ENCODE results near the gene OR5K2. TPM values are rescaled to one million over a fixed set of nuclear protein-coding genes. Genes with fewer than 3 reads are reported as not detected.

OR5K2 gene
- total and polyA plus RNA-seq, 10 of the 15 experiments (the other 5 are each of a cell fraction or from before 2014, with no cell fraction given), result 0.12 TPM; not detected in 9

DNA sequence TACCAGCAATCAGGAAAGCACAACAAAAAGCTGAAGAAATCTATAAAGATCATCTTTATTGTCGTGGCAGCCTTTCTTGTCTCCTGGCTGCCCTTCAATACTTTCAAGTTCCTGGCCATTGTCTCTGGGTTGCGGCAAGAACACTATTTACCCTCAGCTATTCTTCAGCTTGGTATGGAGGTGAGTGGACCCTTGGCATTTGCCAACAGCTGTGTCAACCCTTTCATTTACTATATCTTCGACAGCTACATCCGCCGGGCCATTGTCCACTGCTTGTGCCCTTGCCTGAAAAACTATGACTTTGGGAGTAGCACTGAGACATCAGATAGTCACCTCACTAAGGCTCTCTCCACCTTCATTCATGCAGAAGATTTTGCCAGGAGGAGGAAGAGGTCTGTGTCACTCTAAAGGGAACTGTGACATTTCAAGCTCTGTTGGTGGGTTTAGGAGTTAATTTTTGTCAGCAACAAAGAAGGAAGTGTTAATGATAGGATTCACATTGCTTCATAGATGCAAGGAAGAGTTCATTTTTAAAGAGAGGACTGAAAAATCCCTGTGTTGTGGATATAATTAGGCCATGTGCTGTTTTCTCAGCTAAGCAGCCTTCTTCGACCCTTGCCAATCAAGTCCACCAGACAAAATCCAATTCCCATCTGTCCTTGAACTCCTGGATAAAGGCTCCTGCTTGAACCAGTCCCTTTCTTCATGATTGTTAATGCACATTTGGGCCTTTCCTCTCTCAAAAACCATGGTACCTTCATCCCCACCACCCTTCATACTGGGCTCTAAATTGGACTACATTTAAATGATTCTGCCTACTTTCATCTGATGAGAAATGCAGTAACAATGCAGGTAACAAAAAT, 35.5 kb downstream of the OR5K2 start (continued):
- TF ChIP-seq, protein P1, sequence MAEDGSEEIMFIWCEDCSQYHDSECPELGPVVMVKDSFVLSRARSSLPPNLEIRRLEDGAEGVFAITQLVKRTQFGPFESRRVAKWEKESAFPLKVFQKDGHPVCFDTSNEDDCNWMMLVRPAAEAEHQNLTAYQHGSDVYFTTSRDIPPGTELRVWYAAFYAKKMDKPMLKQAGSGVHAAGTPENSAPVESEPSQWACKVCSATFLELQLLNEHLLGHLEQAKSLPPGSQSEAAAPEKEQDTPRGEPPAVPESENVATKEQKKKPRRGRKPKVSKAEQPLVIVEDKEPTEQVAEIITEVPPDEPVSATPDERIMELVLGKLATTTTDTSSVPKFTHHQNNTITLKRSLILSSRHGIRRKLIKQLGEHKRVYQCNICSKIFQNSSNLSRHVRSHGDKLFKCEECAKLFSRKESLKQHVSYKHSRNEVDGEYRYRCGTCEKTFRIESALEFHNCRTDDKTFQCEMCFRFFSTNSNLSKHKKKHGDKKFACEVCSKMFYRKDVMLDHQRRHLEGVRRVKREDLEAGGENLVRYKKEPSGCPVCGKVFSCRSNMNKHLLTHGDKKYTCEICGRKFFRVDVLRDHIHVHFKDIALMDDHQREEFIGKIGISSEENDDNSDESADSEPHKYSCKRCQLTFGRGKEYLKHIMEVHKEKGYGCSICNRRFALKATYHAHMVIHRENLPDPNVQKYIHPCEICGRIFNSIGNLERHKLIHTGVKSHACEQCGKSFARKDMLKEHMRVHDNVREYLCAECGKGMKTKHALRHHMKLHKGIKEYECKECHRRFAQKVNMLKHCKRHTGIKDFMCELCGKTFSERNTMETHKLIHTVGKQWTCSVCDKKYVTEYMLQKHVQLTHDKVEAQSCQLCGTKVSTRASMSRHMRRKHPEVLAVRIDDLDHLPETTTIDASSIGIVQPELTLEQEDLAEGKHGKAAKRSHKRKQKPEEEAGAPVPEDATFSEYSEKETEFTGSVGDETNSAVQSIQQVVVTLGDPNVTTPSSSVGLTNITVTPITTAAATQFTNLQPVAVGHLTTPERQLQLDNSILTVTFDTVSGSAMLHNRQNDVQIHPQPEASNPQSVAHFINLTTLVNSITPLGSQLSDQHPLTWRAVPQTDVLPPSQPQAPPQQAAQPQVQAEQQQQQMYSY (CRISPR knock-in tag; IDR thresholded peaks at IDR 0.05), result no peak
- TF ChIP-seq, protein P2, sequence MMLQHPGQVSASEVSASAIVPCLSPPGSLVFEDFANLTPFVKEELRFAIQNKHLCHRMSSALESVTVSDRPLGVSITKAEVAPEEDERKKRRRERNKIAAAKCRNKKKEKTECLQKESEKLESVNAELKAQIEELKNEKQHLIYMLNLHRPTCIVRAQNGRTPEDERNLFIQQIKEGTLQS (IDR thresholded peaks at IDR 0.05; ENCODE audit: borderline replicate concordance, extremely low read depth, low read depth, low read length), result no peak
- TF ChIP-seq MYB (IDR thresholded peaks at IDR 0.05; ENCODE audit: borderline replicate concordance, low read depth, low read length), result no peak
- no peak for TF ChIP-seq ZZZ3 (IDR thresholded peaks at IDR 0.05; ENCODE audit: control insufficient read depth, insufficient read length, low read depth)
- no peak for TF ChIP-seq RELA (IDR thresholded peaks at IDR 0.05; ENCODE audit: borderline replicate concordance, partially characterized antibody)
- TF ChIP-seq IKZF1 (conservative IDR thresholded peaks at IDR 0.05), result no peak
- TF ChIP-seq, protein P3, sequence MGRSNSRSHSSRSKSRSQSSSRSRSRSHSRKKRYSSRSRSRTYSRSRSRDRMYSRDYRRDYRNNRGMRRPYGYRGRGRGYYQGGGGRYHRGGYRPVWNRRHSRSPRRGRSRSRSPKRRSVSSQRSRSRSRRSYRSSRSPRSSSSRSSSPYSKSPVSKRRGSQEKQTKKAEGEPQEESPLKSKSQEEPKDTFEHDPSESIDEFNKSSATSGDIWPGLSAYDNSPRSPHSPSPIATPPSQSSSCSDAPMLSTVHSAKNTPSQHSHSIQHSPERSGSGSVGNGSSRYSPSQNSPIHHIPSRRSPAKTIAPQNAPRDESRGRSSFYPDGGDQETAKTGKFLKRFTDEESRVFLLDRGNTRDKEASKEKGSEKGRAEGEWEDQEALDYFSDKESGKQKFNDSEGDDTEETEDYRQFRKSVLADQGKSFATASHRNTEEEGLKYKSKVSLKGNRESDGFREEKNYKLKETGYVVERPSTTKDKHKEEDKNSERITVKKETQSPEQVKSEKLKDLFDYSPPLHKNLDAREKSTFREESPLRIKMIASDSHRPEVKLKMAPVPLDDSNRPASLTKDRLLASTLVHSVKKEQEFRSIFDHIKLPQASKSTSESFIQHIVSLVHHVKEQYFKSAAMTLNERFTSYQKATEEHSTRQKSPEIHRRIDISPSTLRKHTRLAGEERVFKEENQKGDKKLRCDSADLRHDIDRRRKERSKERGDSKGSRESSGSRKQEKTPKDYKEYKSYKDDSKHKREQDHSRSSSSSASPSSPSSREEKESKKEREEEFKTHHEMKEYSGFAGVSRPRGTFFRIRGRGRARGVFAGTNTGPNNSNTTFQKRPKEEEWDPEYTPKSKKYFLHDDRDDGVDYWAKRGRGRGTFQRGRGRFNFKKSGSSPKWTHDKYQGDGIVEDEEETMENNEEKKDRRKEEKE (IDR thresholded peaks at IDR 0.05), result no peak
- no peak for TF ChIP-seq PAX5 (IDR thresholded peaks at IDR 0.05; ENCODE audit: borderline replicate concordance, low read depth, low read length)
- 0 out of 2 replicates have a peak, but pooled peaks have one; percentile 24 for TF ChIP-seq MAX (IDR thresholded peaks at IDR 0.05; ENCODE audit: low read depth, low read length)
- TF ChIP-seq BMI1 (IDR thresholded peaks at IDR 0.05; ENCODE audit: borderline replicate concordance), result no peak
- TF ChIP-seq MLLT1 (IDR thresholded peaks at IDR 0.05), result peak; percentile 66
- no peak for TF ChIP-seq GATAD2B (conservative IDR thresholded peaks at IDR 0.05; ENCODE audit: low read depth)
- TF ChIP-seq CBX5 (IDR thresholded peaks at IDR 0.05; ENCODE audit: low read depth), result 0 out of 2 replicates have a peak, but pooled peaks have one; percentile 20
- TF ChIP-seq HDGF (IDR thresholded peaks at IDR 0.05), result no peak
- TF ChIP-seq RFX5 (IDR thresholded peaks at IDR 0.05; ENCODE audit: low read depth, low read length), result no peak
- TF ChIP-seq, protein P4, sequence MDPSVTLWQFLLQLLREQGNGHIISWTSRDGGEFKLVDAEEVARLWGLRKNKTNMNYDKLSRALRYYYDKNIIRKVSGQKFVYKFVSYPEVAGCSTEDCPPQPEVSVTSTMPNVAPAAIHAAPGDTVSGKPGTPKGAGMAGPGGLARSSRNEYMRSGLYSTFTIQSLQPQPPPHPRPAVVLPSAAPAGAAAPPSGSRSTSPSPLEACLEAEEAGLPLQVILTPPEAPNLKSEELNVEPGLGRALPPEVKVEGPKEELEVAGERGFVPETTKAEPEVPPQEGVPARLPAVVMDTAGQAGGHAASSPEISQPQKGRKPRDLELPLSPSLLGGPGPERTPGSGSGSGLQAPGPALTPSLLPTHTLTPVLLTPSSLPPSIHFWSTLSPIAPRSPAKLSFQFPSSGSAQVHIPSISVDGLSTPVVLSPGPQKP (IDR thresholded peaks at IDR 0.05; ENCODE audit: low read depth, low read length), result no peak
- TF ChIP-seq STAT1 (conservative IDR thresholded peaks at IDR 0.05), result no peak
- TF ChIP-seq NR2C1 (IDR thresholded peaks at IDR 0.05), result no peak
- TF ChIP-seq ZNF217 (IDR thresholded peaks at IDR 0.05), result no peak
- no peak for TF ChIP-seq JUND (IDR thresholded peaks at IDR 0.05; ENCODE audit: low read depth, low read length)

Data from GM12878 (cell line).